Rectal smooth muscle tissue (tissue), 1 donor: ENCODE measurements around the gene FXYD7.
A peak's percentile ranks its signal among the peaks of the same experiment; 100 is the strongest.
"Not testable (repeated sequence)": the region's sequence is repeated elsewhere in the genome, so short reads cannot be mapped to it uniquely, and the experiment has no call there.

Source experiments
- H3K27ac ChIP-seq: one replicate; pipeline ENCODE4 v1.7.0; 2013; ENCODE audit warnings: low read depth, low read length, inconsistent platforms
- H3K27me3 ChIP-seq: one replicate; pipeline ENCODE4 v1.7.0; 2013; ENCODE audit warnings: low read length; ENCODE audit not compliant: control insufficient read depth, insufficient read depth
- H3K36me3 ChIP-seq: one replicate; pipeline ENCODE4 v1.7.0; 2013; ENCODE audit warnings: low read length; ENCODE audit not compliant: control insufficient read depth, insufficient read depth
- H3K4me1 ChIP-seq: one replicate; pipeline ENCODE4 v1.7.0; 2013; ENCODE audit warnings: low read length; ENCODE audit not compliant: control insufficient read depth, insufficient read depth
- H3K4me3 ChIP-seq: one replicate; pipeline ENCODE4 v1.7.0; 2013; ENCODE audit warnings: low read length
- H3K9ac ChIP-seq: one replicate; pipeline ENCODE4 v1.7.0; 2013; ENCODE audit warnings: low read length

The FXYD7 gene, protein sequence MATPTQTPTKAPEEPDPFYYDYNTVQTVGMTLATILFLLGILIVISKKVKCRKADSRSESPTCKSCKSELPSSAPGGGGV

GRCh38 chr19:35143231-35143715, at the start of gene FXYD7:
TSS of gene FXYD7 (plus strand) at chr19:35143255. CDS start at chr19:35143334, 79 bp downstream.
- Histone ChIP-seq H3K4me1 (no peaks in the 10 kb centered on the region), H3K9ac (no peak within 1 kb of the TSS), H3K27ac (no peak within 1 kb of the TSS), H3K36me3 (no peaks in the 10 kb centered on the region), H3K27me3 (peaks cover 5% of the 10 kb centered on the region), H3K4me3 (peak within 1 kb of the TSS; percentile 30)

DNA sequence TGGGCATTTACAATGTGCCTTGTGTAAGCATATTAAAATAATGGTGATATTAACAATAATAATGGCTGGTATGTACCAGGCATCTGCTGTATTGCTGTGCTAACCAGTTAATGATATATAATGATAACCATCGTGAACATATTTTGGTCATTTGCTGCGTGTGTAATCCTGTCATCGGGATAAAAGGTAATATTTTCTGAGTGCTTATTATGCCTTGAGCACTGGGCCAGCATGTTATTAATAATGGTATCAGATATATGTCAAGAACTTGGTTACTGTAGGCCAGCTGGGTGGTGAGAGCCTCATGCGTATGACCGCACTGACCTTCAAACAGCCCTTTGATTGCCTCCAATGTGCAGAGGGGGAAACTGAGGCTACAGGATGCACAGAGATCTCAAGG, 49.6 kb upstream of the FXYD7 start:
- no peak overlapping the region for H3K4me3 ChIP-seq
- H3K27ac ChIP-seq, result no peak overlapping the region
- H3K4me1 ChIP-seq, result no peaks in the 10 kb centered on the region
- no peaks in the 10 kb centered on the region for H3K27me3 ChIP-seq
- H3K36me3 ChIP-seq, result no peaks in the 10 kb centered on the region
- no peak overlapping the region for H3K9ac ChIP-seq

DNA sequence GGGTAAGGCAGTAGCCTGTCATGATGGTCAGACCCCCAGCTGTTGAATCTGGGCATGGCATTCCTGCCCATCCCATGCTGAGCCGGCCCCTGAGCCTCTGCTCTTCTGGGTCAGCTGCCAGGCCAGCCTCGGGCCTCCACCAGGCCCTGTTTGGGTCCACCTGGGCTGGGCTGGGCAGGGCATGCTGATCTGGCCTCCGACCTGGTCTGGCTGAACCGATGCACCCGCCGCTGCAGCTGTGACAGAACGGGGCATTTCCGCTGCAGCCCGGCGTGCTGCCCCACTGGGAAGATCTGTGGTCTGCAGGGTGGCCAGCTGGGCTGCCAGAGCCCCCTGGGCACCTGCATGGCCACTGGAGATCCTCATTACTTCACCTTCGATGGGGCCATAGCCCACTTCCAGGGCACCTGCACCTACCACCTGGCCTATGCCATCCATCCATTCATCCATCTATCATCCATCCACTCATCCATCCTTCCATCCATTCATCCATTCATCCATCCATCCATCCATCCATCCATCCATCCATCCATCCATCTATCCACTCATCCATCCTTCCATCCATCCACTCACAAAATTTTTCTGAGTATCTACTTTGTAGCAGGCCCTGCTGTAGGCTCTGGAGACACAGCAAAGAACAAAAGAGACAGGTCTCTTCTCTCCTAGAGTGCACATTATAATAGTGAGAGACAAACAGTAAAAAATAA, 49.0 kb upstream of the FXYD7 start:
- no peak overlapping the region for H3K4me3 ChIP-seq
- no peaks in the 10 kb centered on the region for H3K27me3 ChIP-seq
- H3K36me3 ChIP-seq, result no peaks in the 10 kb centered on the region
- no peak overlapping the region for H3K27ac ChIP-seq
- H3K9ac ChIP-seq, result no peak overlapping the region
- no peaks in the 10 kb centered on the region for H3K4me1 ChIP-seq

DNA sequence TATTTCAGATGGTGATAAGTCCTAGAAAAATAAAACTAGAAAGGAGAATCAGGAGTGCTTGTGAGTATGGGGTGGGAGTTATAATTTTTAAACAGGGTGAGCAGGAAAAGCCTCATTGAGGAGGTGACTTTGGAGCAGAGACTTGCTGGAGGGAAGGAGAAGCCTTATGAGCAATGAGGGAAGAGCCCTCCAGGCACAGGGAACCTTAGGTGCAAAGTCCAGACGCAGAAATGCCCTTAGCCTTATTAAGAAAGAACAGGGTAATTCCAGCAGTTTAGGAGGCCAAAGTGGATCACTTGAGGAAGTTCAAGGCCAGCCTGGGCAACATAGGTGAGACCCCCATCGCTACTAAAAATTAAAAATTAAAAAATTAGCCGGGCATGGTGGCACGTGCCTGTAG, 48.4 kb upstream of the FXYD7 start:
- no peak overlapping the region for H3K27ac ChIP-seq
- no peak overlapping the region for H3K4me3 ChIP-seq
- H3K9ac ChIP-seq, result no peak overlapping the region
- no peaks in the 10 kb centered on the region for H3K36me3 ChIP-seq
- H3K4me1 ChIP-seq, result no peaks in the 10 kb centered on the region
- H3K27me3 ChIP-seq, result no peaks in the 10 kb centered on the region

GRCh38 chr19:35095667-35096368, 47.2 kb upstream of the FXYD7 start:
- Histone ChIP-seq H3K9ac (no peak overlapping the region), H3K27me3 (no peaks in the 10 kb centered on the region), H3K27ac (no peak overlapping the region), H3K4me1 (no peaks in the 10 kb centered on the region), H3K36me3 (no peaks in the 10 kb centered on the region), H3K4me3 (no peak overlapping the region)

- H3K4me3 ChIP-seq, result no peak overlapping the region
- H3K36me3 ChIP-seq, result no peaks in the 10 kb centered on the region
- no peaks in the 10 kb centered on the region for H3K27me3 ChIP-seq
- H3K27ac ChIP-seq, result no peak overlapping the region
- H3K4me1 ChIP-seq, result no peaks in the 10 kb centered on the region
- no peak overlapping the region for H3K9ac ChIP-seq
These were observed 44.5 kb upstream of the FXYD7 start for GRCh38 chr19:35098413-35099049.

- Histone ChIP-seq H3K9ac (no peak overlapping the region), H3K27ac (no peak overlapping the region), H3K36me3 (no peaks in the 10 kb centered on the region), H3K4me1 (no peaks in the 10 kb centered on the region), H3K27me3 (no peaks in the 10 kb centered on the region), H3K4me3 (no peak overlapping the region)
These were observed 43.7 kb upstream of the FXYD7 start for GRCh38 chr19:35099155-35099896.

DNA sequence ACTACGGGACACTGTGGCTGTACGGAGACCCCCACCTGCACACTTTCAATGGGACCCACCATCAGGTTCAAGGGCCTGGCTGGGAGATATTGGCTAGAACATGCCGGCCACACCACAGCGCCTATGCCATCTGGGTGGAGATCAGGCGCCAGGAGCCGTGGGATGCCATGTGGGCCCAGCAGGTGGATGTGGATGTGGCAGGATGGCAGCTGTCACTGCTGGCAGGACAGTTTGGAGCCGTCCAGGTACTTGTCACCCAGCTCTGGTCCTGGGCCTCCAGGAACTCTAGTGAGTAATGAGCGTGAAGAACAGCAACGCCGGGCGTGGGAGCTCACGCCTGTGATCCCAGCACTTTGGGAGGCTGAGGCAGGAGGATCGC, 43.2 kb upstream of the FXYD7 start:
- no peaks in the 10 kb centered on the region for H3K4me1 ChIP-seq
- H3K27me3 ChIP-seq, result no peaks in the 10 kb centered on the region
- H3K36me3 ChIP-seq, result no peaks in the 10 kb centered on the region
- H3K27ac ChIP-seq, result no peak overlapping the region
- H3K4me3 ChIP-seq, result no peak overlapping the region
- no peak overlapping the region for H3K9ac ChIP-seq

- Histone ChIP-seq H3K27me3 (no peaks in the 10 kb centered on the region), H3K4me3 (no peak overlapping the region), H3K27ac (no peak overlapping the region), H3K4me1 (no peaks in the 10 kb centered on the region), H3K9ac (no peak overlapping the region), H3K36me3 (no peaks in the 10 kb centered on the region)
These were observed 42.2 kb upstream of the FXYD7 start for GRCh38 chr19:35100588-35101533.

- H3K27me3 ChIP-seq, H3K36me3 ChIP-seq, H3K9ac ChIP-seq, H3K4me1 ChIP-seq, H3K4me3 ChIP-seq, H3K27ac ChIP-seq: not testable (repeated sequence)
These were observed 41.1 kb upstream of the FXYD7 start for GRCh38 chr19:35101949-35102348.

DNA sequence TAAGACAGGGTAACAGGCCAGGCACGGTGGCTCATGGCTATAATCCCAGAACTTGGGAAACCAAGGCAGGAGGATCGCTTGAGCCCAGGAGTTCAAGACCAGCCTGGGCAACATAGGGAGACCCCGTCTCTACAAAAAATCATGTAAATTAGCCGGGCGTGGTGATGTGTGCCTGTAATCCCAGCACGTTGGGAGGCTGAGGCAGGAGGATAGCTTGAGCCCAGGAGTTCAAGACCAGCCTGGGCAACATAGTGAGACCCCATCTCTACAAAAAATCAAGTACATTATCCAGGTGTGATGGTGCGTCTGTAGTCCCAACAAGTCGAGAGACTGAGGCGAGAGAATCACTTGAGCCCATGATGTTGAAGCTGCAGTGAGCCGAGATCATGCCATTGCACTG, 39.4 kb upstream of the FXYD7 start:
- H3K4me1 ChIP-seq, H3K27me3 ChIP-seq, H3K4me3 ChIP-seq, H3K27ac ChIP-seq, H3K36me3 ChIP-seq, H3K9ac ChIP-seq: not testable (repeated sequence)
